OCI-LY1 (cell line): ENCODE data around the gene SDK1.

ENCODE experiments used
- H2AFZ ChIP-seq: fragments of 200-600 bp; sonication (generic), shearing (Covaris generic); 2 replicates; pipeline ENCODE4 v1.6.0; 2014; ENCODE audit warnings: antibody characterized with exemption, mild to moderate bottlenecking, low read length
- H3F3A ChIP-seq: fragments of 200-600 bp; sonication (generic), shearing (Covaris generic); 2 replicates; pipeline ENCODE4 v1.6.0; 2014; ENCODE audit warnings: mild to moderate bottlenecking, antibody characterized with exemption, low read length, moderate library complexity; ENCODE audit not compliant: insufficient read depth
- H3K27ac ChIP-seq: fragments of 200-600 bp; sonication (generic); 2 replicates; pipeline ENCODE4 v1.5.1; 2014; ENCODE audit warnings: low read length, mixed run types, mild to moderate bottlenecking, low read depth; ENCODE audit not compliant: poor library complexity, severe bottlenecking
- H3K27me3 ChIP-seq: fragments of 200-600 bp; sonication (generic); 2 replicates; pipeline ENCODE4 v1.6.0; 2014; ENCODE audit warnings: antibody characterized with exemption, mild to moderate bottlenecking, low read length, moderate library complexity; ENCODE audit not compliant: insufficient read depth
- H3K36me3 ChIP-seq: fragments of 200-600 bp; sonication (generic); 2 replicates; pipeline ENCODE4 v1.6.1; 2014; ENCODE audit warnings: mild to moderate bottlenecking, antibody characterized with exemption, low read length, moderate library complexity, mixed read lengths; ENCODE audit not compliant: insufficient read depth
- H3K4me1 ChIP-seq: fragments of 200-600 bp; sonication (generic); 2 replicates; pipeline ENCODE4 v1.5.1; 2014; ENCODE audit warnings: mild to moderate bottlenecking, low read length, moderate library complexity; ENCODE audit not compliant: insufficient read depth, severe bottlenecking
- H3K4me2 ChIP-seq: fragments of 200-600 bp; sonication (generic), shearing (Covaris generic); 2 replicates; pipeline ENCODE4 v1.6.1; 2014; ENCODE audit warnings: low read length
- H3K4me3 ChIP-seq: fragments of 200-600 bp; sonication (generic); 2 replicates; pipeline ENCODE4 v1.5.1; 2014; ENCODE audit warnings: low read length, low read depth, mild to moderate bottlenecking, mixed read lengths; ENCODE audit not compliant: poor library complexity, severe bottlenecking
- H3K79me2 ChIP-seq: fragments of 200-600 bp; shearing (Covaris generic); 2 replicates; pipeline ENCODE4 v1.6.1; 2016; ENCODE audit warnings: mixed run types, low read length, mixed read lengths; ENCODE audit not compliant: insufficient read depth
- H3K9ac ChIP-seq: fragments of 200-600 bp; sonication (generic), shearing (Covaris generic); 2 replicates; pipeline ENCODE4 v1.6.1; 2014; ENCODE audit warnings: mild to moderate bottlenecking, low read length, mixed read lengths
- H3K9me2 ChIP-seq: fragments of 200-600 bp; sonication (generic), shearing (Covaris generic); 2 replicates; pipeline ENCODE4 v1.6.1; 2014; ENCODE audit warnings: low read depth, mild to moderate bottlenecking, low read length, mixed read lengths
- H3K9me3 ChIP-seq: fragments of 200-600 bp; shearing (Covaris generic); 2 replicates; pipeline ENCODE4 v1.6.1; 2014; ENCODE audit warnings: low read length, mixed read lengths
- H4K20me1 ChIP-seq: fragments of 200-600 bp; sonication (generic), shearing (Covaris generic); 2 replicates; pipeline ENCODE4 v1.6.0; 2016; ENCODE audit warnings: mild to moderate bottlenecking, low read length; ENCODE audit not compliant: insufficient read depth
- EZH2 ChIP-seq: fragments of 200-600 bp; sonication (generic), shearing (Covaris generic); IDR thresholded peaks from 2 replicates; pipeline ENCODE4 v1.8.0; 2017; ENCODE audit warnings: borderline replicate concordance, mixed run types, mild to moderate bottlenecking, antibody characterized with exemption, low read length, moderate library complexity, mixed read lengths
- TF ChIP-seq, protein P1 (sequence below): fragments of 200-600 bp; sonication (generic), shearing (Covaris generic); IDR thresholded peaks from 2 replicates; pipeline ENCODE4 v1.5.1; 2017; ENCODE audit warnings: mild to moderate bottlenecking, antibody characterized with exemption, low read length, moderate library complexity, mixed read lengths

SDK1 gene

DNA sequence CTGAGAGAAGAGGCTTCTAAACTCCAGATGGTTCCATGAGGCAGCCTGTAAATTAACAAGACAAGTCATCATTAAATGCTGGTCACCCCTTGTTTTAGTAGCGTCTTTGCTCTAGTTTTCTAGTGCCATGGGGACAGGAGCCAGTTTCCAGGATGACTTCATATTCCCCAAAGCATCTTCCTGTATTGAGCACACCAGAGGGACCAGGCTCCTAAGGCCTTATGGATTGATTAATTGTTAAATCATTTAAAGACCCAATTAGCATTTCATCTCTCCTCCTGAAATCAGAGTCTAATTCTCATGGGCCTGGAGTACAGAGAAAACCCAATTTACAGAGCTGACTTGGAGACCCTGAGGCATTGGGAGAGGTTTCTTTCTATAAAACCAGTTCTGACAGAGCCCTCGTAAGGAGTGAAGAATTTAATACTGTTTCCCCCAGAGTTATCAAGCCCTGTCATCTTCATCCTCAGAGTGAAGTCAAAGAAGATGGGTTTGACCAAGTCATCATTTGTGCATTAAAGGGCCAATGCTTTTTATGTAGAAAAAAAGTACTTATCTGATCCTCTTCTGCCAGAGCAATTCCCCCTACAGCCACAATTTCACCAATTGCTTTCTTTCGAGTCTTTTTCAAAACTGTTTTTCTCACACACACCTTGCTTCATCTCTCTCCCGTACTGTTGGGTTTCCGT lies 678.7 kb downstream of the SDK1 start:
- H3K27ac ChIP-seq = no peak overlapping the region
- H3K4me3 ChIP-seq = no peak overlapping the region
- H3K36me3 ChIP-seq = peaks cover 10% of the 10 kb centered on the region
- no peaks in the 10 kb centered on the region for H3F3A ChIP-seq
- no peak overlapping the region for H3K4me2 ChIP-seq
- H4K20me1 ChIP-seq = no peaks in the 10 kb centered on the region
- no peaks in the 10 kb centered on the region for H3K27me3 ChIP-seq
- no peak overlapping the region for H2AFZ ChIP-seq
- H3K79me2 ChIP-seq = no peaks in the 10 kb centered on the region
- no peaks in the 10 kb centered on the region for H3K9me3 ChIP-seq
- no peak overlapping the region for H3K9ac ChIP-seq
- H3K4me1 ChIP-seq = no peaks in the 10 kb centered on the region
- H3K9me2 ChIP-seq = no peaks in the 10 kb centered on the region
- TF ChIP-seq, protein P1, sequence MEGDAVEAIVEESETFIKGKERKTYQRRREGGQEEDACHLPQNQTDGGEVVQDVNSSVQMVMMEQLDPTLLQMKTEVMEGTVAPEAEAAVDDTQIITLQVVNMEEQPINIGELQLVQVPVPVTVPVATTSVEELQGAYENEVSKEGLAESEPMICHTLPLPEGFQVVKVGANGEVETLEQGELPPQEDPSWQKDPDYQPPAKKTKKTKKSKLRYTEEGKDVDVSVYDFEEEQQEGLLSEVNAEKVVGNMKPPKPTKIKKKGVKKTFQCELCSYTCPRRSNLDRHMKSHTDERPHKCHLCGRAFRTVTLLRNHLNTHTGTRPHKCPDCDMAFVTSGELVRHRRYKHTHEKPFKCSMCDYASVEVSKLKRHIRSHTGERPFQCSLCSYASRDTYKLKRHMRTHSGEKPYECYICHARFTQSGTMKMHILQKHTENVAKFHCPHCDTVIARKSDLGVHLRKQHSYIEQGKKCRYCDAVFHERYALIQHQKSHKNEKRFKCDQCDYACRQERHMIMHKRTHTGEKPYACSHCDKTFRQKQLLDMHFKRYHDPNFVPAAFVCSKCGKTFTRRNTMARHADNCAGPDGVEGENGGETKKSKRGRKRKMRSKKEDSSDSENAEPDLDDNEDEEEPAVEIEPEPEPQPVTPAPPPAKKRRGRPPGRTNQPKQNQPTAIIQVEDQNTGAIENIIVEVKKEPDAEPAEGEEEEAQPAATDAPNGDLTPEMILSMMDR = no peak
- TF ChIP-seq EZH2 = no peak

DNA sequence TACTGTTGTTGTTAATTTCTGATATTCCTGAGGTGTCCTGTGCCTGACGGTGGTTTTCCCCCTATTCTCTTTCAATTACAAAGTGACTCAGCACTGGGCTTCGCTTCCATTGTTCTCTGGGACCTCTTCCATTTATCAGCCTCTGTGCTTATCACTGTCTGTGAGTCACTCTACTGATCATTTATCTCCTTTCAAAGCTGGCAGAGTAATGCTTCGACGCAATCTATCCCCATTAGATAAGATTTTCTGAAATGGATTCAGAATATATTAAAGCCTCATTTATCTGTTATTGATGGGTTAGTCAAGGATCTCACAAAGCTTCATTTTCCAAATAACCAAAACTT lies 679.2 kb downstream of the SDK1 start:
- TF ChIP-seq EZH2 = no peak
- TF ChIP-seq, protein P1 = no peak
- H3K9me2 ChIP-seq = no peaks in the 10 kb centered on the region
- H2AFZ ChIP-seq = no peak overlapping the region
- no peak overlapping the region for H3K4me2 ChIP-seq
- no peaks in the 10 kb centered on the region for H4K20me1 ChIP-seq
- H3F3A ChIP-seq = no peaks in the 10 kb centered on the region
- no peaks in the 10 kb centered on the region for H3K4me1 ChIP-seq
- no peaks in the 10 kb centered on the region for H3K9me3 ChIP-seq
- no peaks in the 10 kb centered on the region for H3K27me3 ChIP-seq
- no peaks in the 10 kb centered on the region for H3K79me2 ChIP-seq
- H3K9ac ChIP-seq = no peak overlapping the region
- H3K36me3 ChIP-seq = peaks cover 5% of the 10 kb centered on the region
- no peak overlapping the region for H3K27ac ChIP-seq
- H3K4me3 ChIP-seq = no peak overlapping the region

DNA sequence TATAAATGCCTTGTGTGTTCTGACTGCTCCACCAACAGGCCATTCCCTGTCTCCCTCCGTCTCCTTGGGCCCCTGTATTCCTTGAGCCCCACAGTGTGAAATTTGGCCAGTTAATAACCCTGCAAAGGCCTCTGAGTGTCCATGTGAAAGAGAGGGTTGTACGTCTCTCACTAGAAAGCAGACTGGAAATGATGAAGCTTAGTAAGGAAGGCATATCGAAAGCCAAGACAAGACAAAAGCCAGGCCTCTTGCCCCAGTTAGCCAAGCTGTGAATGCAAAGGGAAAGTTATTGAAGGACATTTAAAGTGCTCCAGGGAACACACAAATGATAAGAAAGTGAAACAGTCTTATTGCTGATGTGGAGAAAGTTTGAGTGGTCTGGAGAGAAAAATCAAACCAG lies 680.2 kb downstream of the SDK1 start:
- no peaks in the 10 kb centered on the region for H3K79me2 ChIP-seq

More for the DNA sequence above, 680.2 kb downstream of the SDK1 start:
- Histone ChIP-seq H3K27ac (no peak overlapping the region), H4K20me1 (no peaks in the 10 kb centered on the region), H3K9me2 (no peaks in the 10 kb centered on the region), H3K9ac (no peak overlapping the region), H3K9me3 (no peaks in the 10 kb centered on the region), H3K4me2 (no peak overlapping the region), H3K4me3 (no peak overlapping the region), H3K27me3 (no peaks in the 10 kb centered on the region), H3K36me3 (no peaks in the 10 kb centered on the region), H3F3A (no peaks in the 10 kb centered on the region), H3K4me1 (no peaks in the 10 kb centered on the region), H2AFZ (no peak overlapping the region)
- TF ChIP-seq, protein P1 = no peak
